Measurements from ENCODE around the gene CLTA.
"Not testable (repeated sequence)": the region's sequence is repeated elsewhere in the genome, so short reads cannot be mapped to it uniquely, and the experiment has no call there.

The CLTA gene

DNA sequence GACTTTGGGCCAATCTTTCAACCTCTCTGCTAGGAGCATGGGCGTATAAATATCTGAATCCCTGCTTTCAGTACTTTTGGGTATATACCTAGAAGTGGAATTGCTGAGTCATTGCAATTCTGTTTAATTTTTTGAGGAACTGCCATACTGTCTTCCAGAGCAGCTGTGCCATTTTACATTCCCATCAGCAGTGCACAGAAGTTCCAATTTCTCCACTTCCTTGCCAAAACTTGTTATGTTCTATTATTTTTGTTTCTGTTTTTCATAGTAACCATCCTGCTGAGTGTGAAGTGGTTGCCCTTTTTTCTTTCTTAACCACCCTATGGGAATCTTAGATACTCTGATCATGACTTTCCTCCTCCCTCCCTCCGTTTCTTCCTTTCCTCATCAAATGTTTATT, 32.6 kb upstream of the CLTA start:
- DNase-seq (ENCODE audit: low read depth in 1 of 2, low spot score in 1 of 2): no peak

DNA sequence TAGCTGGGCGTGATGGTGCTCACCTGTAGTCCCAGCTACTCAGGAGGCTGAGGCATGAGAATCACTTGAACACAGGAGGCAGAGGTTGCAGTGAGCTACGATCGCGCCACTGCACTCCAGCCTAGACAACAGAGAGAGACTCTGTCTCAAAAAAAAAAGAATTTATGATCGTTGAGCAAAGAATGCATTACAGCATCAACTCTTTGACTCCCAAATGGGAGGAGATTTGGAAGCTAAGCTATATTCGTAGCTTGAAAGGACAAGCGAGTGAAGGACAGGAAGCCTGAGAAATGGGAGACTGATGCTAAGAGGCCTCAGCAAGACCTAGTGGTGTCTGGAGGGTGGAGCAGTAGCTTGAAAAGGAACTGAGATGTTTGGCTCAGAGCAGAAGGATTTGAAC, 31.8 kb upstream of the CLTA start:
- no peak for DNase-seq (ENCODE audit: low read depth in 1 of 2, low spot score in 1 of 2)

DNA sequence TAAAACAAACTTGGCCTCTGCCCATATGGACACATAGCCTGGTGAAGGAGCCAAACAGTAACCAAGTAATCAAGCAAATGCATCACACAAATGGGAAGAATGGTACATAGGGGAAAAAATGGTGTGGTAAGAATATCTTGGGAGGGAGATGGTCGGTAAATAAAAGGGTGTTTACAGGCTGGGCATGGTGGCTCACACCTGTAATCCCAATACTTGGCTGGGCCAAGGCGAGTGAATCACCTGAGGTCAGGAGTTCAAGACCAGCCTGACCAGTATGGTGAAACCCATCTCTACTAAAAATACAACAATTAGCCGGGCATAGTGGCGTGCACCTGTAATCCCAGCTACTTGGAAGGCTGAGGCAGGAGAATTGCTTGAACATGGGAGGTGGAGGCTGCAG, 31.2 kb upstream of the CLTA start:
- not testable (repeated sequence) for DNase-seq (ENCODE audit: low read depth in 1 of 2, low spot score in 1 of 2)

DNA sequence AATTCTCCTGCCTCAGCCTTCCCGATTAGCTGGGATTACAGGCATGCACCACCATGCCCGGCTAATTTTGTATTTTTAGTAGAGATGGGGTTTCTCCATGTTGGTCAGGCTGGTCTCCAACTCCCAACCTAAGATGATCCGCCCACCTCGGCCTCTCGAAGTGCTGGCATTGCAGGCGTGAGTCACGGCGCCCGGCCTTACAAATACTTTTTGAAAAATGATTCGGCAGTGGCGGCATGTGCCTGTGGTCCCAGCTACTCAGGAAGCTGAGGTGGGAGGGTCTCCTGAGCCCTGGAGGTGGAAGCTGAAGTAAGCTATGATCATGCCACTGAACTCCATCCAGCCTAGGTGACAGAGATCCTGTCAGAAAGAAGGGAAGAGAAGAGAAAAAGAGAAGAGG, 30.6 kb upstream of the CLTA start:
- DNase-seq (ENCODE audit: low read depth in 1 of 2, low spot score in 1 of 2): not testable (repeated sequence)

- DNase-seq (ENCODE audit: low read depth in 1 of 2, low spot score in 1 of 2): no peak
Observed at GRCh38 chr9:36161187-36161586, 29.5 kb upstream of the CLTA start.

GRCh38 chr9:36162211-36162738, 28.4 kb upstream of the CLTA start:
- DNase-seq (ENCODE audit: low read depth in 1 of 2, low spot score in 1 of 2): no peak

DNA sequence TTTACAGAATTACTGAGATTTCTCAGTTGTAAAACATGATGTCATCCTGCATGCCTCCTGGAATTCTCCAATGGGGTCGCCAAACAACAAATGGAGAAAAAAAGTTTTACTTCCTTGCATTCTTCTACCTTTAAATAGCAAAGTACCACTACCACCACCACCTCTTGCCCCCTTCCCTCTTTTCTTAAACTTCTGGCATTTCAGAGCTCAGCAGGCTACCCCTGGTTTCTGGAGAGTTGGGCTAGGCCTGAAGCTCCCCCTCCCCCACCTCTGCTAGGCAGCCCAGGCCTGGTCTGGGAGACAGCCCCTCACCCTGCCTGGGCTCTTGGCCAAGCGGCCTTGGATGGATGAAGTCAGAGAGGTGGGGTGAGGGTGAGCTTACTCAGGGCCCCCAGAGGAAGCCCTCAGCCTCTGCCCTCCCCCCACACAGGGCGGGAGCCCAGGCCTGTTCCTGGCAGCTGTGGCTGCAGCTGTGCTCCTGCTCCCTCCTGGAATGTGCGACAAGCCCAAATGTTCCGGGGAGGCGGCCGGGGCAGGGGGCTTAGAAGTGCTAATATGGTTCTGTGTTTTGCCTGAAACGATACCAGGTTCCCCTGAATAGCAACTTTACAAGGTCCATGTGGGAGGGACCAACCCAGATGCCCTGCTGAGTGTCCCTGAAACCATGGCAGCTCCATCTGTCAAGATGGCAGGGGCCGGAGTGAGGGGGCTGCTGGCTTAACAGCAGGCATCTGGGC, 27.5 kb upstream of the CLTA start:
- DNase-seq (ENCODE audit: low read depth in 1 of 2, low spot score in 1 of 2): no peak

GRCh38 chr9:36163786-36164170, 26.9 kb upstream of the CLTA start:
- DNase-seq (ENCODE audit: low read depth in 1 of 2, low spot score in 1 of 2): no peak

DNA sequence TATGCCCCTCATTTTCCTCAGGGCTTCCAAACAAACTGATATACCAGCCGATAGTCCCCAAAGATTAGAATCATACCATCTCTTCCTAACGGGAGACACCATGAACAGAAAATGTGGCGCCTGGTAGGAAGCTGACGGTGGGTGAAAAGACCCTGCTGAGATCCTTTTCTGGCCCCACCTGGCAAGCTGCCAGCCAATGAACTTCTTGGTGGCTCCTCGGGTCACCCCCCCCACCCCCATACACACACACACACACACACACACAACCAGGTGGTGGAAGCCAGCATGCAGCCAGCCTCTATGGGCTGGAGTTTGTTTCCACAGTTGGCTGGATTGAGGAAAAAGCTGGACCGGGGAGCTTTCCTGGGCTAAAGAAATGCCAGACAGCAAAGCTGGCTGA, 26.3 kb upstream of the CLTA start:
- DNase-seq (ENCODE audit: low read depth in 1 of 2, low spot score in 1 of 2): no peak

DNA sequence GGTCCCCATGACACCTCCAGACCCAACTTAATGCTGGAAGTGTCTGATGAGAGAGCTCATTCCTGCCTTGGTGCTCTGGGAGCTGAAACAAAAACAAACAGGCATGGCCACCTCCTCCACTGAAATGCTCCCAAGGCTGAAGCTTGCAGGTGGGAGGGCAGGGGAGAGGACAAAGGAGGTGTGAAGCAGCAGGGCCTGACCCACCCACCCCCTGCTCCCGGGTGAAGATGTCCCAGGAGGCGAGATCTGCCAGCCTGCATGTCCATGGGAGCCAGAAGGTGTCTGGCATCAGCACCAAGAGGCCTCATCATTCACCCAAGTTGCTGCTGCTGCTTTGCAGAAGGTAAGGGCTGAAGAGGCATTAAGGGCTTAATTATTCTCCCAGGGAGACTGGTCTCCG, 25.7 kb upstream of the CLTA start:
- DNase-seq (ENCODE audit: low read depth in 1 of 2, low spot score in 1 of 2): no peak

DNA sequence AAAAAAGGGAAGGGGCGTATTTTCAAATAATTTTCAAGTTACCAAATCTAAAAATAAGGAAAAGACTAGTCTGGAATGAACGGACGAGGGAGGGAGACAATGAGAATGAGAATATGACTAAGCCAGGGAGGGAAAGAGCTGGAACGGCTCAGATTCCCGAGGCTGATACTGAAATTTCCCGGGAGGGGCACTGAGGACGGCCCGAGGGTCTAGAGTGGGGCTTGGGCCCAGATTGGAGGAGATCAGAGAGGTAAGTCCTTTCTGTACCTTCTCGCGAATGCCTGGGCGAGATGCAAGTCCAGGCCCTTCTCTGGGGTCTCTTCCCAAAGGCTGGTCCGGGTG, 24.9 kb upstream of the CLTA start:
- DNase-seq (ENCODE audit: low read depth in 1 of 2, low spot score in 1 of 2): no peak

- peak; percentile 66 to 80 for DNase-seq (ENCODE audit: low read depth in 1 of 2, low spot score in 1 of 2)
Observed at GRCh38 chr9:36166168-36166927, 24.4 kb upstream of the CLTA start.

DNA sequence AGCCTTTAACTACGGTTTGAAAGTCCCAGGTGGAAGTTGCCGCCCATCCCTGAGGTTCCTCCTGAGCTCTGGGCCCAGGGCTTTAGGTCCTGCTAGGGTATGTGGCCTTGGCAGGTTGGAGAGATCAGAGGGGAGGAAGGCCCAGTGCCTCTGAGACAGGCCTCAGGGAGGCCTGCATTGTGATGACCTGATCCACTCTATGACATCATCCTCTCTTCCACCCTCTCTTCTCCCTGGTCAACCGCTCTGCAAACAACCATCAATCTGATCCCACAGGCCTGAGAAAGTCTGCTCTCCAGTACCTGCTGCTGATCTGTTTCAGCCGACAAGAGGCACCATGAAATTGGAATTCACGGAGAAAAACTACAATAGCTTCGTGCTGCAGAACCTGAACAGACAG, 21.6 kb upstream of the CLTA start, which contains the start of gene CCIN:
Gene CCIN, plus strand, starts transcription at position 223 of the 400 bp plus-strand sequence. Its CDS starts 115 bp downstream, at position 338.
- no peak for DNase-seq (ENCODE audit: low read depth in 1 of 2, low spot score in 1 of 2)

GRCh38 chr9:36169708-36170107, 21.0 kb upstream of the CLTA start:
- no peak for DNase-seq (ENCODE audit: low read depth in 1 of 2, low spot score in 1 of 2)

DNA sequence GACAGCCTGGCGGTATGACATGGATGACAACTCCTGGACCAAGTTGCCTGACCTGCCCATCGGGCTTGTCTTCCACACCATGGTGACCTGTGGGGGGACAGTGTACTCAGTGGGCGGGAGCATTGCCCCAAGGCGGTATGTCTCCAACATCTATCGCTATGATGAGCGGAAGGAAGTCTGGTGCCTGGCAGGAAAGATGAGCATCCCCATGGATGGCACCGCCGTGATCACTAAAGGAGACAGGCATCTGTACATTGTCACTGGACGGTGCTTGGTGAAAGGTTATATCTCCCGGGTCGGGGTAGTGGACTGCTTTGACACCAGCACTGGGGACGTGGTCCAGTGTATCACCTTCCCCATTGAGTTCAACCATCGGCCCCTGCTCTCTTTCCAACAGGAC, 20.2 kb upstream of the CLTA start:
- no peak for DNase-seq (ENCODE audit: low read depth in 1 of 2, low spot score in 1 of 2)

DNA sequence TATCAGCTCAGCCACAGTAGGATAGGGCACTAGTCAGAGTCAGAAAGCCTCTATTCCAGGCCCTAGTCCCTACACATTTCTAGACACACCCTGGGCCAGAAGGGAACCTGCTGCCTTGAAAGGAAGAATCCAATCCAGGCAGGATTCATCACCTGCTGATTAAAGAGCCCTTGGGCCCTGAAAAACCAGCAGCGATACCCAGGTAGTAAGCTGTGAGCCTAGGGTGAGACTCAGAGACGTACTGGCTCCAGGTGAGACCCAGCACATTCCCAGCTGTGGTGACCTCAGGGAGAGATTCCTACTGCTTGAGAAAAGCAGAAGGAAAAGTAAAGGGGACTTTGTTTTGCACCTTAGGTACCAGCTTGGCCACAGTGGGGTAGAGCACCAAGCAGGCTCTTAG, 16.9 kb upstream of the CLTA start:
- DNase-seq (ENCODE audit: low read depth in 1 of 2, low spot score in 1 of 2): no peak

DNA sequence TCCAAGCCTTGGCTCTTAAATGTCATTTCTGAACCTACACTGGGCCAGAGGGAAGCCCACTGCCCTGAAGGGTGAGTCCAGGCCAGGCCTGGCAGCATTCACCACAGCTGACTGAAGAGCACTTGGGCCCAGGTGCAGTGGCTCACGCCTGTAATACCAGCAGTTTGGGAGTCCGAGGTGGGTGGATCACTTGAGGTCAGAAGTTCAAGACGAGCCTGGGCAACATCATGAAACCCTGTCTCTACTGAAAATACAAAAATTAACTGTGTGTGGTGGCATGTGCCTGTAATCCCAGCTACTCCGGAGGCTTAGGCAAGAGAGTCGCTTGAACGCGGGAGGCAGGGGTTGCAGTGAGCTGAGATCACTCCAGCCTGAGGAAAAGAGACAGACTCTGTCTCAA, 16.4 kb upstream of the CLTA start:
- no peak for DNase-seq (ENCODE audit: low read depth in 1 of 2, low spot score in 1 of 2)

DNA sequence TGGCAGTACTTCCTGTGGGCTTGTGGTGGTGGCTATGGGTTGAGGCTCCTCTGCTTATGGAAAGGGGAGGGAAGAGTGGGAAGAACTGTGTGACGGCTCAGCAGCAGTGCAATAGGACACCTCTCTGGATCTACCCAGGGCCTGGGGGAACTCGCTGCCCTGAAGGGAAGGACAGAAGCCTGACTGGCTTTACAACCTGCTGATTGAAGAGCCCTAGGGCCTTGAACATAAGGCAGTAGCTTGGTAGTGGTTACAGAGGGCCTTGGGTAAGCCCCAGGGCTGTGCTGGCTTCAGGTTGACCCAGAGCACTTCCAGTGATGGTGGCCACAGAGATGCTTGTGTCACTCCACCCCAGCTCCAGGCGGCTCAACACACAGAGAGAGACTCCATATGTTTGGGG, 16.0 kb upstream of the CLTA start:
- no peak for DNase-seq (ENCODE audit: low read depth in 1 of 2, low spot score in 1 of 2)

GRCh38 chr9:36175209-36175608, 15.5 kb upstream of the CLTA start:
- DNase-seq (ENCODE audit: low read depth in 1 of 2, low spot score in 1 of 2): not testable (repeated sequence)

- not testable (repeated sequence) for DNase-seq (ENCODE audit: low read depth in 1 of 2, low spot score in 1 of 2)
Observed at GRCh38 chr9:36176496-36176895, 14.2 kb upstream of the CLTA start.

DNA sequence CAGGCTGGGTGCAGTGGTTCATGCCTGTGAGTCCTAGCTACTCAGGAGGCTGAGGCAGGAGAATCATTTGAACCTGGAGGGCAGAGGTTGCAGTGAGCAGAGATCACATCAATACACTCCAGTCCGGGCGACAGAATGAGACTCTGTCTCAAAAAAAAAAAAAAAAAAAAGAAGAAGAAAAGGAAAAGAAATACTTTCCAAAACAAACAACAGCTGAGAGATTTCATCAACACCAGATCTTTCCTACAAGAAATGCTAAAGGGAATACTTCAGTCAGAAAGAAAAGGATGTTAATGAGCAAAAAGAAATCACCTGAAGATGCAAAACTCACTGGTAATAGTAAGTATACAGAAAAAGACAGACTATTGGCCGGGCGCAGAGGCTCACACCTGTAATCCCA, 13.2 kb upstream of the CLTA start:
- no peak for DNase-seq (ENCODE audit: low read depth in 1 of 2, low spot score in 1 of 2)

DNA sequence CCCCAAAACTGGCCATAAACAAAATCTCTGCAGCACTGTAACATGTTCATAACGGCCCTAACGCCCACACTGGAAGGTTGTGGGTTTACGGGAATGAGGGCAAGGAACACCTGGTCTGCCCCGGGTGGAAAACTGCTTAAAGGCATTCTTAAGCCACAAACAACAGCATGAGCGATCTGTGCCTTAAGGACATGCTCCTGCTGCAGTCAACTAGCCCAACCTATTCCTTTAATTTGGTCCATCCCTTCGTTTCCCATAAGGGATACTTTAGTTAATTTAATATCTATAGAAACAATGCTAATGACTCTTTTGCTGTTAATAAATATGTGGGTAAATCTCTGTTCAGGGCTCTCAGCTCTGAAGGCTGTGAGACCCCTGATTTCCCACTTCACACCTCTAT, 10.5 kb upstream of the CLTA start:
- DNase-seq (ENCODE audit: low read depth in 1 of 2, low spot score in 1 of 2): not testable (repeated sequence)

- no peak for DNase-seq (ENCODE audit: low read depth in 1 of 2, low spot score in 1 of 2)
Observed at GRCh38 chr9:36187414-36187813, 3.3 kb upstream of the CLTA start.
